A549 (cell line): ENCODE measurements around the gene AFDN. TPM values are rescaled to one million over a fixed set of nuclear protein-coding genes. Genes with fewer than 3 reads are reported as not detected.
A peak's percentile ranks its signal among the peaks of the same experiment; 100 is the strongest.

Experiments
- ATAC-seq, 2 experiments: fragments of 200-7000 bp in 1 of 2; fragments of >200 bp in 1 of 2; cut with Nextera tagmentation in 1 of 2; cut with Tn5 transposase in 1 of 2; 3 replicates each; pipeline versions ENCODE4 v1.8.0 to v1.9.1; 2018 to 2020; ENCODE audit warnings: mild to moderate bottlenecking in 1 of 2, moderate library complexity in 1 of 2
- CTCF ChIA-PET: fragments of 300-600 bp; sonication (Branson Sonifier 250); formaldehyde crosslinking; extraction: SDS; loops from one replicate; lab custom pipeline; 2021; ENCODE audit warnings: antibody characterized with exemption, inconsistent platforms; lab: Yijun Ruan, JAX
- POLR2A ChIA-PET: fragments of 350-600 bp; formaldehyde crosslinking; extraction: SDS; loops from one replicate; lab custom pipeline; 2021; ENCODE audit warnings: antibody characterized with exemption, inconsistent platforms; lab: Yijun Ruan, JAX
- DNase-seq, 2 experiments: peaks; one replicate each; pipeline versions ENCODE4 v3.0.0 to v3.0.0-alpha.2; 2011 to 2016; ENCODE audit warnings: low read depth in 1 of 2, low spot score in 1 of 2
- FAIRE-seq: peaks from 2 replicates; lab custom pipeline; 2011; peaks lifted over from hg19 to GRCh38; lab: Jason Lieb, UNC
- H3K27ac ChIP-seq, 2 experiments: fragments of >200 bp; sonication (Bioruptor Twin); formaldehyde crosslinking; 3 replicates each; pipeline ENCODE4 v1.5.1; 2016 to 2017
- H3K4me1 ChIP-seq: fragments of >200 bp; sonication (Bioruptor Twin); formaldehyde crosslinking; 3 replicates; pipeline ENCODE4 v1.6.1; 2016
- H3K4me2 ChIP-seq: fragments of >200 bp; sonication (Bioruptor Twin); formaldehyde crosslinking; 3 replicates; pipeline ENCODE4 v1.6.1; 2016
- H3K4me3 ChIP-seq: fragments of >200 bp; sonication (Bioruptor Twin); formaldehyde crosslinking; 3 replicates; pipeline ENCODE4 v1.5.1; 2016
- H3K9me3 ChIP-seq: fragments of >200 bp; sonication (Bioruptor Twin); formaldehyde crosslinking; 3 replicates; pipeline ENCODE4 v1.6.1; 2016
- ATOH8 ChIP-seq: fragments of 250-450 bp; sonication (Bioruptor Pico); IDR thresholded peaks from 2 replicates; pipeline ENCODE4 v1.5.0; 2020; ENCODE audit warnings: low read depth, mild to moderate bottlenecking, moderate library complexity
- CBX2 ChIP-seq: fragments of 200-600 bp; sonication (generic); IDR thresholded peaks from 2 replicates; pipeline ENCODE4 v1.6.1; 2016; ENCODE audit warnings: low read depth, mild to moderate bottlenecking, borderline replicate concordance
- CBX8 ChIP-seq: fragments of 200-600 bp; sonication (generic); IDR thresholded peaks from 2 replicates; pipeline ENCODE4 v1.6.1; 2016
- EHMT2 ChIP-seq: fragments of 200-600 bp; sonication (generic); IDR thresholded peaks from 2 replicates; pipeline ENCODE4 v1.6.1; 2016; ENCODE audit warnings: antibody characterized with exemption, low read depth, mild to moderate bottlenecking, moderate library complexity
- EP300 ChIP-seq, 2 experiments: fragments of >200 bp; sonication (Bioruptor Twin); formaldehyde crosslinking; IDR thresholded peaks; 2 replicates in 1 of 2; 3 replicates in 1 of 2; pipeline ENCODE4 v1.6.1; 2016 to 2017
- FOSB ChIP-seq: fragments of 250-450 bp; sonication (Bioruptor Pico); IDR thresholded peaks from 2 replicates; pipeline ENCODE4 v1.5.0; 2020; ENCODE audit warnings: mild to moderate bottlenecking, moderate library complexity
- FOSL2 ChIP-seq, 2 experiments: fragments of 450-650 bp in 1 of 2; fragments of >200 bp in 1 of 2; sonication (Bioruptor Twin) in 1 of 2; formaldehyde crosslinking; IDR thresholded peaks; 2 replicates each; pipeline versions ENCODE4 v1.5.0 to v1.6.1; 2016 to 2020; ENCODE audit warnings: mild to moderate bottlenecking in 1 of 2, moderate library complexity in 1 of 2
- FOXS1 ChIP-seq: fragments of 250-450 bp; sonication (Bioruptor Pico); IDR thresholded peaks from 2 replicates; pipeline ENCODE4 v1.5.0; 2020; ENCODE audit warnings: mild to moderate bottlenecking, moderate library complexity
- GATA3 ChIP-seq: IDR thresholded peaks from 2 replicates; pipeline ENCODE4 v1.6.1; 2012; ENCODE audit warnings: borderline replicate concordance
- HDAC2 ChIP-seq: fragments of 200-600 bp; sonication (generic); IDR thresholded peaks from 2 replicates; pipeline ENCODE4 v1.6.1; 2016
- HMGXB4 ChIP-seq: fragments of 250-450 bp; sonication (Bioruptor Pico); IDR thresholded peaks from 2 replicates; pipeline ENCODE4 v1.5.0; 2021; ENCODE audit warnings: mild to moderate bottlenecking, moderate library complexity, borderline replicate concordance
- HOXB5 ChIP-seq: fragments of 250-450 bp; sonication (Bioruptor Pico); IDR thresholded peaks from 2 replicates; pipeline ENCODE4 v1.5.0; 2020; ENCODE audit warnings: mild to moderate bottlenecking, moderate library complexity
- JUN ChIP-seq, 2 experiments: fragments of >200 bp; sonication (Bioruptor Twin); formaldehyde crosslinking; IDR thresholded peaks; 2 replicates in 1 of 2; 3 replicates in 1 of 2; pipeline ENCODE4 v1.6.1; 2016 to 2017
- KDM5A ChIP-seq: fragments of 200-600 bp; sonication (generic); IDR thresholded peaks from 2 replicates; pipeline ENCODE4 v1.6.1; 2016; ENCODE audit warnings: antibody characterized with exemption, mild to moderate bottlenecking
- MAZ ChIP-seq: fragments of 150-350 bp; IDR thresholded peaks from 2 replicates; pipeline ENCODE4 v1.6.1; 2014; ENCODE audit warnings: antibody characterized with exemption, low read depth, low read length, borderline replicate concordance
- MYC ChIP-seq: IDR thresholded peaks from 2 replicates; pipeline ENCODE4 v1.6.1; 2012; ENCODE audit warnings: mild to moderate bottlenecking, inconsistent platforms, low read length, improper control_type of control experiment, borderline replicate concordance
- NFE2L2 ChIP-seq: fragments of 150-350 bp; conservative IDR thresholded peaks from 2 replicates; pipeline ENCODE4 v1.6.1; 2014; ENCODE audit warnings: low read length
- NPAS2 ChIP-seq: fragments of 250-450 bp; sonication (Bioruptor Pico); IDR thresholded peaks from 2 replicates; pipeline ENCODE4 v1.8.0; 2022; ENCODE audit warnings: mild to moderate bottlenecking, moderate library complexity, borderline replicate concordance
- NR3C1 ChIP-seq: fragments of >200 bp; sonication (Bioruptor Twin); formaldehyde crosslinking; IDR thresholded peaks from 3 replicates; pipeline ENCODE4 v1.6.1; 2017
- POLR2A ChIP-seq: IDR thresholded peaks from 2 replicates; pipeline ENCODE4 v1.6.1; 2012; ENCODE audit warnings: mild to moderate bottlenecking, low read length
- POLR2AphosphoS2 ChIP-seq: conservative IDR thresholded peaks from 2 replicates; pipeline ENCODE4 v1.6.1; 2012; ENCODE audit warnings: low read length, improper control_type of control experiment, inconsistent platforms
- RAD21 ChIP-seq, 2 experiments: fragments of >200 bp in 1 of 2; sonication (Bioruptor Twin) in 1 of 2; formaldehyde crosslinking in 1 of 2; IDR thresholded peaks in 1 of 2; conservative IDR thresholded peaks in 1 of 2; 2 replicates in 1 of 2; 3 replicates in 1 of 2; pipeline ENCODE4 v1.6.1; 2012 to 2018; ENCODE audit warnings: inconsistent platforms in 1 of 2
- RCOR1 ChIP-seq: fragments of 150-350 bp; IDR thresholded peaks from 2 replicates; pipeline ENCODE4 v1.6.1; 2014; ENCODE audit warnings: antibody characterized with exemption, low read length, low read depth
- RFX5 ChIP-seq: fragments of 450-650 bp; IDR thresholded peaks from 2 replicates; pipeline ENCODE4 v1.7.1; 2014; ENCODE audit warnings: antibody characterized with exemption, mild to moderate bottlenecking, moderate library complexity
- RNF2 ChIP-seq: fragments of 200-600 bp; sonication (generic); IDR thresholded peaks from 2 replicates; pipeline ENCODE4 v1.6.1; 2016; ENCODE audit warnings: low read depth, mild to moderate bottlenecking, antibody characterized with exemption, moderate library complexity, borderline replicate concordance
- SMC3 ChIP-seq: fragments of >200 bp; sonication (Bioruptor Twin); formaldehyde crosslinking; IDR thresholded peaks from 3 replicates; pipeline ENCODE4 v1.6.1; 2018; ENCODE audit warnings: inconsistent platforms
- TFCP2L1 ChIP-seq: fragments of 250-450 bp; sonication (Bioruptor Pico); IDR thresholded peaks from 2 replicates; pipeline ENCODE4 v1.5.0; 2021; ENCODE audit warnings: mild to moderate bottlenecking
- TP53 ChIP-seq: fragments of 250-450 bp; sonication (Bioruptor Pico); IDR thresholded peaks from 2 replicates; pipeline ENCODE4 v1.5.0; 2021; ENCODE audit warnings: mild to moderate bottlenecking, moderate library complexity
- USF2 ChIP-seq: fragments of 450-650 bp; IDR thresholded peaks from 2 replicates; pipeline ENCODE4 v1.6.1; 2014; ENCODE audit warnings: antibody characterized with exemption
- ZNF302 ChIP-seq: fragments of 250-450 bp; sonication (Bioruptor Pico); IDR thresholded peaks from 2 replicates; pipeline ENCODE4 v1.9.0; 2021; ENCODE audit warnings: inconsistent platforms, mild to moderate bottlenecking, moderate library complexity
- ZSCAN20 ChIP-seq: fragments of 250-450 bp; sonication (Bioruptor Pico); IDR thresholded peaks from 2 replicates; pipeline ENCODE4 v1.8.0; 2022; ENCODE audit warnings: mild to moderate bottlenecking, moderate library complexity
- WGBS: methylation state at CpG from one replicate; pipeline ENCODE4 v1.1.6; 2017; ENCODE audit errors: missing lambda C conversion rate; 5-methylcytosine and 5-hydroxymethylcytosine counted together
- polyA plus RNA-seq, 4 experiments: library from polyadenylated mRNA; depleted of rRNA in 3 of 4; stranded (reverse); fragments of >200 nt; fragmentation: RNase III in 1 of 4; extraction: RNeasy Plus Mini Kit Qiagen cat#74134 plus additional on column Dnase treatment in 1 of 4; gene quantifications; 2 replicates in 3 of 4; 3 replicates in 1 of 4; pipeline ENCODE4 v1.2.3, GENCODE V29; 2011 to 2017

The AFDN gene
- polyA plus RNA-seq, 2 of the 4 experiments (the other 2 are of a cell fraction), result 17.5 to 40.8 TPM

GRCh38 chr6:167933847-167934246 lies 107.1 kb downstream of the AFDN start:
- ChIA-PET POLR2A (no interaction called here), CTCF (no interaction called here)
- ATAC-seq, result no peak
- peaks cover 41% of the 10 kb centered on the region for H3K4me1 ChIP-seq
- no peak for FAIRE-seq
- H3K27ac ChIP-seq, result peak overlapping the region in 1 of 2 experiments; percentile 48; a peak in 3 of 6 replicates
- TF ChIP-seq JUN (IDR thresholded peaks at IDR 0.05), result no peak
- no peak for TF ChIP-seq HOXB5
- TF ChIP-seq FOSB (CRISPR knock-in tag), result no peak
- TF ChIP-seq EP300 (IDR thresholded peaks at IDR 0.05), result no peak
- no peak for TF ChIP-seq TP53 (CRISPR knock-in tag)
- no peak for TF ChIP-seq CBX2
- no peak for TF ChIP-seq MAZ
- no peak for TF ChIP-seq POLR2AphosphoS2
- TF ChIP-seq TFCP2L1, result no peak
- no peak for TF ChIP-seq RFX5
- TF ChIP-seq ZNF302 (CRISPR knock-in tag), result no peak
- no peak for TF ChIP-seq HDAC2
- no peak for TF ChIP-seq HMGXB4
- no peak for TF ChIP-seq ATOH8 (CRISPR knock-in tag)
- no peak for TF ChIP-seq RAD21 (conservative IDR thresholded peaks at IDR 0.05 in 1 of 2, IDR thresholded peaks at IDR 0.05 in 1 of 2)
- TF ChIP-seq NPAS2, result no peak
- no peak for TF ChIP-seq KDM5A
- no peak for TF ChIP-seq POLR2A
- no peak for TF ChIP-seq EHMT2
- TF ChIP-seq ZSCAN20 (CRISPR knock-in tag), result no peak
- no peak for DNase-seq
- H3K4me2 ChIP-seq, result peak overlapping the region; percentile 58; the same call in 1 of the 3 replicates
- no peak overlapping the region for H3K4me3 ChIP-seq
- no peaks in the 10 kb centered on the region for H3K9me3 ChIP-seq
- 96% methylated on average over 7 of the region's 7 CpGs for WGBS

GRCh38 chr6:167934426-167934864 lies 107.7 kb downstream of the AFDN start:
- Histone ChIP-seq H3K4me2 (no peak overlapping the region), H3K4me3 (no peak overlapping the region), H3K27ac (no peak overlapping the region), H3K9me3 (no peaks in the 10 kb centered on the region), H3K4me1 (peaks cover 41% of the 10 kb centered on the region)
- ATAC-seq (no peak), FAIRE-seq (no peak), DNase-seq (no peak)
- 94% methylated on average over 7 of the region's 7 CpGs for whole genome bisulfite sequencing
- no peak for TF ChIP-seq MYC
- TF ChIP-seq NR3C1, result no peak
- no peak for TF ChIP-seq RNF2
- no peak for TF ChIP-seq ZNF302 (CRISPR knock-in tag)
- TF ChIP-seq FOSL2 (IDR thresholded peaks at IDR 0.05), result no peak
- no peak for TF ChIP-seq FOSL2 (CRISPR knock-in tag; IDR thresholded peaks at IDR 0.05)
- TF ChIP-seq SMC3, result no peak
- TF ChIP-seq CBX8, result no peak
- TF ChIP-seq JUN (IDR thresholded peaks at IDR 0.05), result no peak
- no peak for TF ChIP-seq USF2
- no peak for TF ChIP-seq RAD21 (conservative IDR thresholded peaks at IDR 0.05 in 1 of 2, IDR thresholded peaks at IDR 0.05 in 1 of 2)
- TF ChIP-seq FOXS1 (CRISPR knock-in tag), result no peak
- TF ChIP-seq GATA3, result no peak
- TF ChIP-seq NFE2L2, result no peak
- TF ChIP-seq RCOR1, result no peak
- ChIA-PET CTCF (no interaction called here), POLR2A (no interaction called here)
